Measurements from ENCODE around the gene C5orf63. TPM values are rescaled to one million over a fixed set of nuclear protein-coding genes. Genes with fewer than 3 reads are reported as not detected.
"Not testable (repeated sequence)": the region's sequence is repeated elsewhere in the genome, so short reads cannot be mapped to it uniquely, and the experiment has no call there.

C5orf63 gene
- total RNA-seq, 1 donor from 2014 or later: 1.3 TPM

DNA sequence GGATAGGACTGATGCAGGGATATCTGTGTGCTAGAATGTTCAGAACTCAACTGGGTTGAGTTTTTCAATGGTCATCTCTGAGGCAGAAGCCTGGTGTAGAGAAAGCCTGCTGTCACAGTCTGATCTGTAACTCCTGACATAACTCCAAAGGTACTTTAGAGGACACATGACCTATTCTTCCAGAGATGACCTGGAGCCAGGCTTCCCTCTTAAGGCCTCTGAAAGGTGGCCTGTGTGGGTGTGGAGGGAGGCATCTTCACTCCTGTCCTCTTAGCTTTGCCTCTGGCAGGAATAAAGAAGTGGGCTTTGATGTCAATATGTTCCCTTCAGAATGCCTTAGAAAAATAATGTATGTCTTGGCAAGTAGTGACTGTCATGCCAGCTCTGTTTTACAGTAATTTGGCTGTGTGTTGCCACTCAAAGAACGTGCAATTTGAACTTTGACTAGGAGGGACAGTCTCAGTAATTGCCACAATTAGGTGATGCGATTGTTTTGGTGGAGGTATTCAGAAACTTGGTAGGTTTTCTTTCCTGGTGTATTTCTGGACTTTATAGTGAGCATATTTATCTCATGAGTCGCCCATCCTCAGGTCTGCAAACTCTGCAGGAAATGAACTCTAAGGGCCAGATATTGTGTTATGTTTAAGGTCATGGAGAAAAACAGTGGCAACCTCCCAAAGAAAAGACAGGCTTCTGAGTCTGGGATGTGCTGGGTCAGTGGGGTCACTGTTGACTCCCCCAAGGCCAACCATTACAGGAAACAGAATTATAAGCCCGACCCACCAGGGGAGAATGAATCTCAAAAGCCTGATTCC, 3.2 kb upstream of the C5orf63 start:
- no peak for DNase-seq (ENCODE audit: extremely low read depth, low read depth, low spot score)

DNA sequence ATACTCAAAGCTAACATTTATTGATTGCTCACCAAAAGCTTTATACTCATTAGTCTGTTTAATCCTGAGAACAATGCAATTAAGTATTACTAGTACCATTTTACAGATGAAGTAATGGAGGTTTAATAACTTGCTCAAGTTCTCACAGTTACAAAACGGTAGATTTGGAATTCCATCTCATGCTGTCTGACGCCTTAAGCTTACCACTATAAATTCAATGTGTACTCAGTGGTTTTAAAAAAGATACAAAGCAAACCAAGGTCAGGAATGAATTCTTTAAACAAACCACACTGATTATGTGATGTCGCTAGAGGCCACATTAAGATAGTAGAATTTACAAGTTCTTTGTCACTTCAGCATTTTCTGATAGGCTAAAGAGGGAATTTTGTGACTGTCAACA, 1.2 kb upstream of the C5orf63 start:
- DNase-seq (ENCODE audit: extremely low read depth, low read depth, low spot score): no peak

DNA sequence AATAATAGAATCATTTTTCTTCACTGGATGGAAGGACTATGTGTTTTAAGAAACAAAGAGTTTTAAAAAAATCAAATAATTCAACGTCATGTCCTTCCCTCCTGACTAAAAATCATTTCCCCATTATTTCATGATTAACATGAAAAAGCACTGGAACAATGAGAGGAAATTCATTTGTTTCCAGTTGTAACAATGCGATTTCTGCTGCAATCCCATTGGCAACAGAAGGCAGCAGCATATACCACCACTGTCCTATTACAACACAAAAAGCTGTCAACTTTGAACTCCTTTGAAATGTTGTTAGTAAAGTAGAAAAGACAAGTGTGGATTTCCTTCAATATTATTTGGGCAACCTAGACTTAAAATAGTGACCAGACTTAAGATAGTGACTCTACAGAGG, 3.1 kb downstream of the C5orf63 start:
- DNase-seq (ENCODE audit: extremely low read depth, low read depth, low spot score): peak; percentile 71

DNA sequence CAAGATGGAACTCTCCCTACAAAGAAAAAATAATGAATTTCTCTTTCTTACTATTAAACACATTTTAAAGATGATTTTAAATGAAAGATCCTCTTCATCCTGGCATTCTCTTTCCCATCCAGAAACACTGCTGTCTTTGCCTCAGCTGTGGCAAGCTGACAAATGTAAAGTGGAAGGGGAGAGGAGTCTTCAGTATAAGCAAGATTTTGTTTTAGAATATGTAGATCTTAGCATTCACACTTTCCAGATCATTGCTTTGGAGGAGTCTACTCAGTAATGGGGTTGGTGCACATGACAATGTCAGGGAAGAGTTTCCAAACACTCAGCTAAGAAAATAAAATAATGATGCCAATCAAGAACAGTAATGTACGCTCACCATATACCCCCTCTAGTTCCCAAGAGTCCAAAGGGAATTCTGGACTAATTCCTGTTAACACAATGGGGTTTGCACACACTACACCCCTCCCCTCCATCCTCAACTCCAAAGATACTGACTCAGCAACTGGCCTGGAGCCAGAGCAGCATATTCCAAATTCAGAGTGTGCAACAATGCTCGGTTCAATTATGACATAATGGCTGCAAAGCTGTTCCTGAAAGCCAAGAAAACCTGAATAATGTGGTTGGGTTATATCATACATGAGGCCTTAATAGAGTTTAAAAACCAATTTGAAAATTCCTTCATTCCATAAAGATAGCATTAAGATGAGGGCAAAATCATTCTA, 4.6 kb downstream of the C5orf63 start:
- no peak for DNase-seq (ENCODE audit: extremely low read depth, low read depth, low spot score)

DNA sequence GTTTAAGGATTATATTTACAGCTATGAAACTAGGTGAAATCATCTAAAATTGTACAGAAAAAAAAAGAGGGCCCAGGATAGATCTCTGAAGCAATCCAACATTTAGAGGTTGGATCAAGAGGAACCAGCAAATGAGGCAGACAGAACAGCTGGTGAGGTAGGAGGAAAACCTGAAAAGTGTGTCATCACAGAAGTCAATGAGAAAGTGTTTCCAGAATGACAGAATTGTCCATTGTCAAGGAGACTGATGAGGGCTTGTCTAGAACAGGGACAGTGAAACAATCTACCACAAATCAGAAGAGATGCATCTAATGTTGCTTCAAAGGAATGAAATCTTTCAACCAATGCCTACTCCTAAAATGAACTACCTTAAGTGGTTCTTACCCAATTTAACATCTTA, 6.6 kb downstream of the C5orf63 start:
- DNase-seq (ENCODE audit: extremely low read depth, low read depth, low spot score): no peak

DNA sequence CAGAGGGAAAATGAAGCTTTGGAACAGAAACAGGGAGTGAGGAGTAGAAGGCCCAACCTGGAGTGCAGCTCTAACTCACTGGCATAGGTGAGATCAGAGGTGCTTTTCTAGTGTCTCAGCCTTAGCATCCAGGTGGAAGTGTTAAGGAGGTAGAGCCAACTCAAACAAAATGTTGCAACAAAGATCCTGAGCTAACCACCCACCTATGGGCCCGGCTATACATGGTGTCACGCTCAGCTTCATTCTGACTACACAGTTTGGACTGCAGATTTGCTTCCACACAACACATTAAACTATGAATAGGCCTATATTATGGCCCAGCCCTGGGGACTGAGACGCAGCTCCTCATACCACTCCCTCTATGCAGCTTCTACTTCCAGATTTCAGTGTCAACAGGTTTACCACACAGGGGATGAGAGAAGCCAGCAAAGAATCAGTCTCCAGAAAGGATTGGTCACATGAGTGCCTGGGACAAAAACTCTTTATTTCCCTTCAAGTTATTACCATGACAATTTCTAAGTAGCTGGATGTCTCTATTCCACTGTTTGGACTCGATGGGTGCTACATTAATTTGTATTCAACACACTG, 9.0 kb downstream of the C5orf63 start:
- no peak for DNase-seq (ENCODE audit: extremely low read depth, low read depth, low spot score)

DNA sequence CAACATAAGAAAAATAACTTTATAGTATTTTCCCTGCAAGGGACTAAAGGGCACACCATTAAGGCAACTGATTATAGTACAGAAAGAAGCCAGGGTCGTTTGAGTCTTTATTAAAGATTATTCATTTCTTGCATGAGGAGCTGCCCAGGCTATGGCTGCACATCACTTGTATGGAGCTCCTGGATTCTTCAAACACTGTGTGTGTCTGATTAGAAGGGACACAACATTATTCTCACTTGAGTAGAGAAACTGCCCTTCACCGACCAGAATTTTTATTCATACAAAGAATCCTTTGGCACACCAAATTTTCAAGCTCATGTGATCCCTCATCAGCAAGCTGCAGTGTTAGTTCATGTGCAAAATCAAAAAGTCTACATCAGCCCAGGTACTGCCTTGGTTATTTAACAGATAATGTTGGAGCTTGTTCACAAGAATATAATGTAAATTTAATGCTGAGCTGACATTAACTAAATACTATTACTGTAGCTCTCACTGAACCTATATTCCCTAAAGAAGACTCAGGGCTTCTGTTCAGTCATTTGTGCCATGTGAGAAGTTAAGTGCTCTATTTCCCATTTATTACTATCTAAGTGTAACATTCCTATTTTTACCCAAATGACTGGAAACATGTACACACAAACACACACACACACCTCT, 9.9 kb downstream of the C5orf63 start:
- no peak for DNase-seq (ENCODE audit: extremely low read depth, low read depth, low spot score)

DNA sequence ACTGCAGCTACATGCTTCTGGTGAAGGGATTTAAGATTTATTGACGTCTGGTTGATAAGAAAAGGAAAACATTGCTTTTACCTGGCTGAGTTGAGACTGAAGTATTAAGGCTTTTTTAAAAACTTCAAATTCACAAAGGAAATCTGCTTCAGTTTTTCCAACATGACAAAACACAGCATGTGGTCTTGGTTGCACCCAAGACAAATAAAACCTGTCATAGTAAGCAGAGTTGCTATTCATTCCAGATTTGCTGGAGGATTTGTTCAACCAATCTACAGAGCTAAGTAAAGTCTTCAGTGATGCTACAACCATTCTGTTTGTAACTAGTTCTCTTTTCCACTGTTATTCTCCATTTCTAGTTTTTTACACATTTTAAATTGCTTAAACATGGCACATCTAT, 11.3 kb downstream of the C5orf63 start:
- no peak for DNase-seq (ENCODE audit: extremely low read depth, low read depth, low spot score)

DNA sequence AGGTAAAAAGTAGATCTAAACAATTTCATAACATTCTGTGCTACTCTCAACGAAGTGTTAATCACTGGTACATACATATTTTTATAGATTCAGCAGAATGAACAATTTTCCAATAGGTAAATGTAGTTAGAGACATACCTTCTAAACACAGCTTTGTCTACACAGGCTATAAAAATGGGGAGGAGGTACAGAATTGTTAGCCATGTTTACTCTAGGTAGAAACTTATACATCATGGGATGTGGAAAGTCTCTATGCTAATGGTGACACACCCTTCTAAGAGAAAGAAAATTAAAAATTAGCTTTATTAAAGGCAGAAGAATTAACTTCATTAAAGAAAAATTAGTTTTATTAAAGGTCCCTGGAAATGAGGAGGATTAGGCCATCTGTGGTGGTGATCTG, 11.8 kb downstream of the C5orf63 start:
- DNase-seq (ENCODE audit: extremely low read depth, low read depth, low spot score): no peak

DNA sequence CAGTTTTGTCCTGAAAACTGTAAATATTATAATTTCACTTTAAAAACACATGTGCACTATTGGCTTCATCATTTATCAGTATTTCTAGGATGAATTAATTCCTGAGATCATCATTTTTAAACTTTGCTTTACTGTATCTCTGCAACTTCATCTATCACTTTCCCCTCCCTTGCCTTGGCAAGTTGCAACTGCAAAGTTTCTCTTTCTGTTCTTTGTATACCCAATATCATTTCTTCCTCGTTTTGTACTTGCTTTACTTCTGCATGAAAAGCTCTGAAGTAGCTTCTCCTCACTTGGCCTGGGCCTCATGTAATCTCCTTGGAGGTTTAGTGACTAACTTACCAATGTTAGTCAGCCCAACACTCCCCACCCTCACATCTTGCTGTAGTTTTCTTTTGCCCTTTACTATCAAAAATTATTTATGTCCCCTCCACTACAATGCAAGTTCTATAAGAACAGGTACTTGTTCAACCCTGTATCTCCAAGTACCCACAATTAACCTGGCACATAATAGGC, 12.8 kb downstream of the C5orf63 start:
- DNase-seq (ENCODE audit: extremely low read depth, low read depth, low spot score): no peak

DNA sequence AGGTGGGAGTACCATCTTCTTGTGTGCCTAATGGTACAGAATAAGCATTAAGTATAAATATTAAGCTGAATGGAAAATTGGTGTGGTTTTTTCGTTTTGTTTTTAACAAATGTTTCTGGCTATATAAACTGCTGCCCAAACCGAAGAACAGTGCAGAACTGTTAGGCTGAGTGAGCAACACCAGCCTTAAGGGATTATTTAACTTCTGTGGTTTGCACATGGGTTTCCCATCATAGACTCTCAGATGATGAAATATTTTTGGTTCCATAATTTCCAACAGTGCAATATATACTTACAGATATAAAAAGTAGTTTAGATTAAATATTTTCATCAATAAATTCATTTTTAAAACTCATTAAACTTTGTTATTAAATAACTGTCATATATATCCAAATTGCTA, 16.4 kb downstream of the C5orf63 start:
- DNase-seq (ENCODE audit: extremely low read depth, low read depth, low spot score): no peak

DNA sequence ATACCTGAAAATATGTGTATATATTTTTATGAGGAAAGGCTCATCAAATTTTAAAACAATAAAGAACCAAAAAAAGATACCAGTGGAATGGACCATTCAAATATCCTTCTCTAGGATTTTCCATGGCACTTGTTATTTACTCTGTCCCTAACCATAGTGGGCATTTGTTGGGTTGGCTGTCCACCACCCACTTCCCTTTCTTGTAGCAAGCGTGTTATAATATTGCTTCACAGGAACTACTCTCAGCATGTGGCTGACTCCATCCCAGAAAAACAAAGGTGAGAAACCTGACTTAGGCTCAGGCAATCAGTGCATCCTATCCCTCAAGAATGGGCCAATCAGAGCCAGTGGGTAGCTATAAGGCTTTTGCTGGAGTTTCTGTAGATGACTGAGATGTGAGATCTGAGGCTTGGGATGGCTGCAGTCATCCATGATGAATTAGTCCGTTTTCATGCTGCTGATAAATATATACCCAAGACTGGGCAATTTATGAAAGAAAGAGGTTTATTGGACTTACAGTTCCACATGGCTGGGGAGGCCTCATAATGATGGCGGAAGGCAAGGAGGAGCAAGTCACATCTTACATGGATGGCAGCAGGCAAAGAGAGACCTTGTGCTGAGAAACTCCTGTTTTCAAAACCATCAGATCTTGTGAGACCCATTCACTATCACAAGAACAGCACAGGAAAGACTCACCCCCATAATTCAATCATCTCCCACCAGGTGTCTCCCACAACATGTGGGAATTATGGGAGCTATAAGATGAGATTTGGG, 17.2 kb downstream of the C5orf63 start:
- no peak for DNase-seq (ENCODE audit: extremely low read depth, low read depth, low spot score)

DNA sequence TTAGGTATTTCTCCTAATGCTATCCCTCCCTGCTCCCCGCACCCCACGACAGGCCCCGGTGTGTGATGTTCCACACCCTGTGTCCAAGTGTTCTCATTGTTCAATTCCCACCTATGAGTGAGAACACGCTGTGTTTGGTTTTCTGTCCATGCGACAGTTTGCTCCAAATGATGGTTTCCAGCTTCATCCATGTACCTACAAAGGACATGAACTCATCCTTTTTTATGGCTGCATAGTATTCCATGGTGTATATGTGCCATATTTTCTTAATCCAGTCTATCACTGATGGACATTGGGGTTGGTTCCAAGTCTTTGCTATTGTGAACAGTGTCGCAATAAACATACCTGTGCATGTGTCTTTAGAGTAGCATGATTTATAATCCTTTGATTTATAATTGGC, 19.8 kb downstream of the C5orf63 start:
- DNase-seq (ENCODE audit: extremely low read depth, low read depth, low spot score): not testable (repeated sequence)

DNA sequence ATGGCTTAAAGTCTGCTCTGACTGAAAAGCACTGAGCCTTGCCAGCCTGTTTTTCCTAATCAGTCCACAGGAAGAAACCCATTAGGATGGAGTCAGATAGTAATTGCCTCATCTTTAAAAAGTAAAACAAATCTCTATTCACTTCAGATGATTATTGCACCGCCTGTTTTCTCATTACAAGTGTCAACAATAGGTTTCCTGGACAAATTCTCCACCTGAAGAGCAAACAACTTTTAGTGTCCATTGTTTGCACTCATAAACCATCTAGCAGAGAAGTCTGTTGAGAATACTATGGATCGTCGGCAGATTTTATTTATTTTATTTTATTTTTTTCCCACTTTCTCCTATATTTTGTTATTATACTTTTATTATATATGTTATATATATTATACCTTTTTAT, 20.3 kb downstream of the C5orf63 start:
- no peak for DNase-seq (ENCODE audit: extremely low read depth, low read depth, low spot score)

DNA sequence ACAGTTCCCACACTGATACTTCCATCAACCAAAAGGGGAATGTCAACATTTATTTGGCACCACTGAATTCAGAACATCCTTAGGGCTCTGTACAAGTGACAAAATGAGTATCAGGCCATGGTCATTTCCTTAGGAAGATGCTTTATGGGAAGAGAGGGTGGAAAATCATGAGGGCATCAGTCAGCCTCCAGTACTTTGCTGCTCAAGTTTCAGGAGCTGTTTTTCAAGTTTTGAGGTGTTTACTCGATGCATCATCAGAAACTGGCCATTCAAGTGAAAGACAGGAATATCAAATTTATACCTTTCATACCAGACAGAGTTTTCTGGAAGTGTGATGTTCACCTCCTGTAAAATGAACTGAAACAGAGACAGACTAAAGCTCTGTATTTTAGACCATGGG, 21.7 kb downstream of the C5orf63 start:
- DNase-seq (ENCODE audit: extremely low read depth, low read depth, low spot score): no peak

DNA sequence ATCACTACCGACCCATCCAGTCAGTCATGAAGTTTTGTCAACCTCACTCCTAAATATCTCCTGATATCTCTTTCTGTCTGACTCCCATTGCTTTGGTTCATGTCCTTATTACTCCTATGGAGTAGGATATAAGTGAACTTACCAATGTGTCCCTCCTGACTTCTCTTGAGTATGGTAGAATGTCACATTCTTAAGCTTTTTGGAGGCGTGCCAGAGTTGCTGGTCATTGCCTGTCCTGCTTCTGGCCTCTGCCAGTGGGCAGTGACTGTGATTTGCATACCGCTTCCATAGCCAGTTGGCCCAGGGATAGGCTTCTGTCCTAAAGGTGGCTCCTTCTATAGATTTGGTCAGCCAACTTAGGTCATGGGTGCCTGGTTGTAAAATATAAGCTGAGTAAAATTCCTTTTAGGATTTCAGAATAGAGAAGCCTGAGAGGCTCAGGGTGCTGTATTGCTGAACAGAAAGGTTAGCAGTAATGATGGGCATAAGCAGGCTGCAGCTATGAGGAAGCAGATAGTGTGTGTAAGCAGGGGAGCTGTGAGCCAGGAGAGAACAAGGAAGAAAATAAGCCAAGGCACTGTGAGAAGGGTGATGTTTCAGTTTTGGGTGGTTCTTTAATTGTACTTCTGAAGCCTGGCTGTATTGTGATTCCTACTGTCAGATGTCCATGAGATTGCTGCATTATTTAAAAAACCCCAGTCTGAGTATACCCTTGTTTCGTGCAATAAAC, 26.8 kb downstream of the C5orf63 start:
- DNase-seq (ENCODE audit: extremely low read depth, low read depth, low spot score): no peak

DNA sequence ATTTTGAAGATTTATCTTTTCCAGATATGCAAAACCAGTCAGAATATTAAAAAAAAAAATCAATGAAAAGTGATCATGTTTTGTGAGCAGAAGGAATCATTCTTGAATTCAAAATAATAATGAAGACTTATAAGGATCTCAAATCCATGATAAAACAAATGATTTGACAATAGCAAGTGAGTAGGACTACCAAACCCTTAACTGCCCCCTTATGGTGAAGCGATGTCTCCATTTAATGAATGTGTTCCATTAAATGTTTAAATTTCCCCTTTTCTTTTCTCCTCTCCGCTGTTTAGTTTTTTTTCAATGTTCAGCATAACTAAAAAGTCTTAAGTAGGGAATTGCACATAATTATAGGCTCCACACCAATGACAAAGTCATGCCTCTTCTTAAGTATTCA, 30.7 kb downstream of the C5orf63 start:
- DNase-seq (ENCODE audit: extremely low read depth, low read depth, low spot score): no peak

DNA sequence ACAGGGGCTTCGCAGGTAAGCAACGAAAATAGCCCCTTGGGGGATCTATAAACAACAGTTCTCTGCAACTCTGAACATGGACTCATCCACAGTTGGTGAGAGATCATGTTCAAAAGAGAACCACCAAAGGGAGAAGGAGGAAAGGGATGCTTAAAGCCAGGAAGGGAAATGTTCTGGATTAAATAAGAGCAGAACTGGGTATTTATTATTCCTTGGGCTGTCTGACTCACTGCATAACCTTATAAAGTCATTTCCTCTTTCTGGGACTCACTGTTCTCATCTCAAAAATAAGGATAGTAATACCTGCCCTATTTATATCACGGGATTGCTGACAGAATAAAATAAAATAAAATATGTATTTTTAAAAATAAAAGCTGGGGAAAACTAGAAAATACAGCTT, 31.7 kb downstream of the C5orf63 start:
- DNase-seq (ENCODE audit: extremely low read depth, low read depth, low spot score): no peak

DNA sequence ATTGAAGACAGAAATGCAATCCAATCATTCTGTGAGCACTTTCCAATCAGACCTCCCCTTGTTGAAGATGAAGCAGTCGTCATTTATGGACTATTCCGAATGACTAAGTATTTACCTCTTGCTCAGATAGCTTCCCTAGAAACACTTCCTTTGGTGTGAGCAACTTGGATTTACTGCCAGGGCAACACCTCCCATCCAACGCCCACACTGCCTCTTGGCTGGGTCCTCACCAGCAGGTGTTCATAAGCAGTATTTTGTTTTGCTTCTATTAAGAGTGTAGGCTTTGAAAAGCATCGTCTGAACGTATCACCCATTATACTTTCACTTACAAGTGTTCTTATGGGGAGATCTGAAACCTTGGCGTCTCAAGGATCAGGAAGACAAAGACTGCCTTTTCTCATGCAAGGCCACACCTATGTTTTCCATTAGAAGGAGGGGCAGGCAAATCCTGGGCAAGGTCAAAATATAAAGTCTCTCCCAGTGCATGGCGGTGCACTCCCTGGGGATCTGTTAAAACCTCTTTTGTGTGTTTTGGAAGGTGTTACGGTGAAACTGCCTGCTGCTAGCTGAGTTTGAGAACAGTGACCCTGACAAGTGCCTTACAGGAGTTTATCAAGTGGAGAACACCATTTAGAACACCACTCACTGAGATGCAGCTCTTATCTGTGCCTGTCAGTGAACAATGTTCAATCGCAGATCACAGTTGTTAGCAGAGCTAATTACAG, 32.3 kb downstream of the C5orf63 start:
- DNase-seq (ENCODE audit: extremely low read depth, low read depth, low spot score): no peak
